T-cell (primary cell): ENCODE results near the gene TMX3. TPM values are rescaled to one million over a fixed set of nuclear protein-coding genes. Genes with fewer than 3 reads are reported as not detected.

ENCODE experiments used
- ATAC-seq, 4 experiments: fragments of 200-7000 bp in 3 of 4; fragments of 150-1000 bp in 1 of 4; cut with Tn5 transposase; replicated peaks in 1 of 4; 1 replicate in 3 of 4; 2 replicates in 1 of 4; pipeline ENCODE4 v1.10.0; 2021; ENCODE audit warnings: moderate library complexity in 3 of 4, mild to moderate bottlenecking in 2 of 4, moderate number of reproducible peaks in 1 of 4
- CTCF ChIA-PET, 2 donors: fragments of 300-600 bp; sonication (Branson Sonifier 250); formaldehyde crosslinking; loops; one replicate each; lab custom pipeline; 2022; ENCODE audit warnings: antibody characterized with exemption in 2 of 2; lab: Charles Lee
- POLR2A ChIA-PET, 2 donors: fragments of 300-600 bp; sonication (Branson Sonifier 250); formaldehyde crosslinking; loops; one replicate each; lab custom pipeline; 2022; ENCODE audit warnings: antibody characterized with exemption in 2 of 2; lab: Charles Lee
- DNase-seq, 35 experiments: peaks; one replicate each; pipeline versions ENCODE4 v3.0.0 to v3.0.0-alpha.2; 2013 to 2023
- H3K27ac ChIP-seq: one replicate; pipeline ENCODE4 v1.5.1; 2013; ENCODE audit warnings: low read length
- H3K27me3 ChIP-seq, 2 experiments: replicated peaks in 1 of 2; 1 replicate in 1 of 2; 2 replicates in 1 of 2; pipeline versions ENCODE4 v1.6.1 to v1.7.0; 2013; ENCODE audit warnings: low read length in 1 of 2, mixed read lengths in 1 of 2; ENCODE audit not compliant: control insufficient read depth in 2 of 2, insufficient read depth in 2 of 2; ENCODE audit errors: extremely low read depth in 1 of 2
- H3K36me3 ChIP-seq, 2 donors: 1 replicate in 1 of 2; 2 replicates in 1 of 2; pipeline versions ENCODE4 v1.6.1 to v1.7.0; 2013; ENCODE audit warnings: low read length in 1 of 2; ENCODE audit not compliant: control insufficient read depth in 2 of 2, insufficient read depth in 1 of 2; ENCODE audit errors: extremely low read depth in 1 of 2
- H3K4me1 ChIP-seq, 2 experiments: 1 replicate in 1 of 2; 2 replicates in 1 of 2; pipeline versions ENCODE4 v1.6.1 to v1.7.0; 2013; ENCODE audit warnings: low read length in 2 of 2, mixed read lengths in 1 of 2; ENCODE audit not compliant: insufficient read depth in 2 of 2, control insufficient read depth in 1 of 2; ENCODE audit errors: extremely low read depth in 1 of 2
- H3K4me3 ChIP-seq, 2 donors: 1 replicate in 1 of 2; 2 replicates in 1 of 2; pipeline versions ENCODE4 v1.5.1 to v1.7.0; 2013; ENCODE audit warnings: mild to moderate bottlenecking in 2 of 2, low read length in 1 of 2, moderate library complexity in 1 of 2; ENCODE audit not compliant: control insufficient read depth in 1 of 2; ENCODE audit errors: extremely low read depth in 1 of 2
- H3K9me3 ChIP-seq: 2 replicates; pipeline ENCODE4 v1.7.0; 2013
- H3K27ac Mint-ChIP-seq, 2 donors: one replicate each; pipeline ENCODE4 v1.8.0; 2020 to 2021; ENCODE audit warnings: mild to moderate bottlenecking in 2 of 2, mixed read lengths in 2 of 2
- H3K27me3 Mint-ChIP-seq, 2 donors: one replicate each; pipeline ENCODE4 v1.8.0; 2021 to 2022; ENCODE audit warnings: mixed read lengths in 2 of 2
- H3K36me3 Mint-ChIP-seq: one replicate; pipeline ENCODE4 v1.8.0; 2021; ENCODE audit warnings: mixed read lengths
- H3K4me1 Mint-ChIP-seq, 3 donors: one replicate each; pipeline ENCODE4 v1.8.0; 2020 to 2022; ENCODE audit warnings: mixed read lengths in 3 of 3, mild to moderate bottlenecking in 1 of 3
- H3K4me3 Mint-ChIP-seq, 3 donors: one replicate each; pipeline ENCODE4 v1.8.0; 2020 to 2022; ENCODE audit warnings: mild to moderate bottlenecking in 3 of 3, mixed read lengths in 3 of 3, moderate library complexity in 3 of 3
- H3K9me3 Mint-ChIP-seq, 3 donors: one replicate each; pipeline ENCODE4 v1.8.0; 2020 to 2022; ENCODE audit warnings: mixed read lengths in 3 of 3
- WGBS: methylation state at CpG from one replicate; pipeline ENCODE4 v1.1.5; 2013; ENCODE audit warnings: missing lambda C conversion rate; ENCODE audit not compliant: insufficient coverage; 5-methylcytosine and 5-hydroxymethylcytosine counted together
- total RNA-seq, 35 experiments: library from RNA in 6 of 35; stranded (reverse) in 6 of 35; fragments of 120-200 nt in 1 of 35; gene quantifications; one replicate each; pipeline versions ENCODE4 v1.2.1 to v1.2.4 and lab custom pipeline; 2013 to 2026

The TMX3 gene
- total RNA-seq, 5 donors from 2014 or later (not counting 1 experiment from before 2014, with no cell fraction given) = 48.6 to 62.5 (median 52.3) TPM

GRCh38 chr18:68728081-68728700 is 13.3 kb upstream of the TMX3 start:
- ATAC-seq (no peak), DNase-seq (no peak)
- ChIA-PET CTCF (no interaction called here), POLR2A (no interaction called here)
- 100% methylated on average over 1 of the region's 2 CpGs for WGBS
- no peaks in the 10 kb centered on the region for H3K27me3 ChIP-seq
- no peaks in the 10 kb centered on the region for H3K4me1 ChIP-seq
- H3K27ac ChIP-seq = no peak overlapping the region
- Mint-ChIP-seq H3K4me3 (no peak overlapping the region), H3K27ac (no peak overlapping the region), H3K9me3 (no peaks in the 10 kb centered on the region), H3K36me3 (peaks cover 7% of the 10 kb centered on the region), H3K4me1 (peaks cover 2 to 3% (median 2%) of the 10 kb centered on the region in 3 donors), H3K27me3 (no peaks in the 10 kb centered on the region)
- no peaks in the 10 kb centered on the region for H3K9me3 ChIP-seq
- no peak overlapping the region for H3K4me3 ChIP-seq
- H3K36me3 ChIP-seq = no peaks in the 10 kb centered on the region

- Mint-ChIP-seq H3K27me3 (no peaks in the 10 kb centered on the region), H3K36me3 (peaks cover 7% of the 10 kb centered on the region), H3K4me1 (peaks cover 8 to 9% (median 9%) of the 10 kb centered on the region in 3 donors), H3K27ac (no peak overlapping the region), H3K9me3 (no peaks in the 10 kb centered on the region), H3K4me3 (no peak overlapping the region)
- DNase-seq (no peak), ATAC-seq (no peak)
- Histone ChIP-seq H3K27me3 (no peaks in the 10 kb centered on the region), H3K4me3 (no peak overlapping the region), H3K9me3 (no peaks in the 10 kb centered on the region), H3K36me3 (no peaks in the 10 kb centered on the region), H3K4me1 (no peaks in the 10 kb centered on the region), H3K27ac (no peak overlapping the region)
- ChIA-PET POLR2A (no interaction called here), CTCF (no interaction called here)
Observed at GRCh38 chr18:68727506-68727905, 12.6 kb upstream of the TMX3 start.

- ChIA-PET CTCF (no interaction called here), POLR2A (no interaction called here)
- peaks cover 26 to 31% (median 29%) of the 10 kb centered on the region in 3 donors for H3K4me1 Mint-ChIP-seq
- H3K27me3 ChIP-seq = no peaks in the 10 kb centered on the region
- DNase-seq (no peak), ATAC-seq (no peak)
- H3K9me3 Mint-ChIP-seq = no peaks in the 10 kb centered on the region
- peaks cover 4% of the 10 kb centered on the region in 2 experiments for H3K4me1 ChIP-seq
- H3K36me3 Mint-ChIP-seq = peaks cover 7% of the 10 kb centered on the region
- H3K9me3 ChIP-seq = no peaks in the 10 kb centered on the region
- no peaks in the 10 kb centered on the region for H3K36me3 ChIP-seq
- H3K4me3 ChIP-seq = no peak overlapping the region
- WGBS = no CpG with 5 or more reads among the region's 2 CpGs
- no peak overlapping the region for H3K4me3 Mint-ChIP-seq
- no peak overlapping the region for H3K27ac ChIP-seq
- H3K27ac Mint-ChIP-seq = no peak overlapping the region
- H3K27me3 Mint-ChIP-seq = no peaks in the 10 kb centered on the region
Observed at GRCh38 chr18:68725346-68725745, 10.4 kb upstream of the TMX3 start.

GRCh38 chr18:68724021-68724420 is 9.1 kb upstream of the TMX3 start:
- DNase-seq (no peak), ATAC-seq (no peak)
- Mint-ChIP-seq H3K4me3 (no peak overlapping the region), H3K27ac (peak overlapping the region in 1 of 2 donors; percentile 44), H3K9me3 (no peaks in the 10 kb centered on the region), H3K27me3 (no peaks in the 10 kb centered on the region), H3K36me3 (peaks cover 13% of the 10 kb centered on the region), H3K4me1 (peaks cover 27 to 31% (median 29%) of the 10 kb centered on the region in 3 donors)
- Histone ChIP-seq H3K27ac (no peak overlapping the region), H3K4me1 (peaks cover 4% of the 10 kb centered on the region in 2 experiments), H3K9me3 (no peaks in the 10 kb centered on the region), H3K27me3 (no peaks in the 10 kb centered on the region), H3K36me3 (peaks cover 0 to 3% of the 10 kb centered on the region in 2 donors), H3K4me3 (no peak overlapping the region)
- CTCF ChIA-PET = no interaction called here
- POLR2A ChIA-PET = interaction anchor here in 1 of 2 donors (0.7 kb wide), 1 partner anchor 11 kb away, joined by 3 read pairs; no protein-coding TSS in a partner anchor
- WGBS = 83% methylated on average over 2 of the region's 4 CpGs

- Histone ChIP-seq H3K36me3 (peaks cover 0 to 3% of the 10 kb centered on the region in 2 donors), H3K4me3 (no peak overlapping the region), H3K9me3 (no peaks in the 10 kb centered on the region), H3K4me1 (peaks cover 4% of the 10 kb centered on the region in 2 experiments), H3K27ac (no peak overlapping the region), H3K27me3 (no peaks in the 10 kb centered on the region)
- no peaks in the 10 kb centered on the region for H3K27me3 Mint-ChIP-seq
- H3K36me3 Mint-ChIP-seq = peaks cover 13% of the 10 kb centered on the region
- ATAC-seq (no peak), DNase-seq (no peak)
- CTCF ChIA-PET = no interaction called here
- POLR2A ChIA-PET = no interaction called here
- H3K27ac Mint-ChIP-seq = peak overlapping the region in 1 of 2 donors; percentile 83
- H3K4me1 Mint-ChIP-seq = peaks cover 27 to 31% (median 29%) of the 10 kb centered on the region in 3 donors
- no peaks in the 10 kb centered on the region for H3K9me3 Mint-ChIP-seq
- WGBS = 93% methylated on average over 2 of the region's 3 CpGs
- H3K4me3 Mint-ChIP-seq = no peak overlapping the region
Observed at GRCh38 chr18:68723539-68723938, 8.6 kb upstream of the TMX3 start.

GRCh38 chr18:68722821-68723220 is 7.9 kb upstream of the TMX3 start:
- Histone ChIP-seq H3K27ac (no peak overlapping the region), H3K4me1 (peaks cover 4% of the 10 kb centered on the region in 2 experiments), H3K27me3 (no peaks in the 10 kb centered on the region), H3K9me3 (no peaks in the 10 kb centered on the region), H3K36me3 (peaks cover 0 to 5% of the 10 kb centered on the region in 2 donors), H3K4me3 (no peak overlapping the region)
- DNase-seq = no peak
- no CpG with 5 or more reads among the region's 1 CpG for WGBS
- ATAC-seq = no peak
- H3K9me3 Mint-ChIP-seq = no peaks in the 10 kb centered on the region
- POLR2A ChIA-PET = interaction anchor here in 1 of 2 donors (0.6 kb wide), 1 partner anchor 1483 kb away, joined by 3 read pairs; no protein-coding TSS in a partner anchor
- H3K4me1 Mint-ChIP-seq = peaks cover 27 to 31% (median 29%) of the 10 kb centered on the region in 3 donors
- H3K36me3 Mint-ChIP-seq = peaks cover 13% of the 10 kb centered on the region
- peak overlapping the region in 1 of 3 donors; percentile 77 for H3K4me3 Mint-ChIP-seq
- CTCF ChIA-PET = interaction anchor here in 1 of 2 donors (0.6 kb wide), 1 partner anchor 1373 kb away, joined by 3 read pairs; no protein-coding TSS in a partner anchor
- peak overlapping the region; percentile 31 to 98 for H3K27ac Mint-ChIP-seq
- no peaks in the 10 kb centered on the region for H3K27me3 Mint-ChIP-seq
